Stimulated activated CD4-positive, alpha-beta T cell treated with anti-CD3 and anti-CD28 coated beads, Interleukin-1b, Interleukin-23, amount 100 ng/mL, for 1 hour (primary cell): Measurements from ENCODE around the gene LTBP1.
"Not testable (repeated sequence)": the region's sequence is repeated elsewhere in the genome, so short reads cannot be mapped to it uniquely, and the experiment has no call there.

ENCODE experiments used
- DNase-seq, 2 donors: peaks; one replicate each; pipeline ENCODE4 v3.0.0-alpha.2; 2020; ENCODE audit warnings: low read depth in 2 of 2

The LTBP1 gene

DNA sequence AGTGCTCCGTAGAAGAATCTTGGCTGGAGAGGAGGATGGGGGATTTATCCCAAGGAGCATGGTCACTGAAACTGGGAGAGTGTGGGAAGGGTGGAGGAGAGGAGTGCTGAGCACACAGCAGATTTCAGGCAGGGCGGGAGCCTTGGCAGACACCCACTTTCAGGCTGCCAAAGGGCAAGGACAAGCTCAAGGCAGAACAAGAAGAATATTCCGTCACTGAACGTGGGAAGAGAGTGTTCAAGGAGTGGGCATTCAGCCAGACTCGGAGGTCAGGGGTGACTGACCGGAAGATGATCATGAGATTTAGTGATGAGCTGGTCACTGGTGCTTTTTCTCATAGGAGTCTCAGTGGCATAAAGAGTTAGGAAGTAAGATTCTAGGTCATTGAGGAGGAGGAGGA lies 393.5 kb downstream of the LTBP1 start:
- no peak for DNase-seq

DNA sequence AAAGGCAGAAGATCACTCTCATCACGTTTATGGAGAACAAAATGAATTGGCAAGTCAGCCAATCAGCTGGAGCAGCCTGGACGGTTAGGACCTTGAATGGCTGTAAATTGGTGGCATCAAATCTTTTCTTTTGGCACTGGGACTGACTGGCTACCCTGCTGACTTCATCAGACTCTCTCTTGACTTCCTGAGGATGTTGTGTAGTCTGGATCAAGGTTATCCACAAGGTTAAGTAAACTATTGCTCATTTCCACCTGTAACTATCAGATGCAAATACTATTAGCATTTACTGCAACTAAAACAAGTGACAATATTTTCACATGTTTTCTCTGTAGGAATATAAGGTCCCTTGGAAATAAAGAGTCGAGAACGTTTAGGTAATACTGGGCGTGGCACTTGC lies 395.4 kb downstream of the LTBP1 start:
- no peak for DNase-seq

DNA sequence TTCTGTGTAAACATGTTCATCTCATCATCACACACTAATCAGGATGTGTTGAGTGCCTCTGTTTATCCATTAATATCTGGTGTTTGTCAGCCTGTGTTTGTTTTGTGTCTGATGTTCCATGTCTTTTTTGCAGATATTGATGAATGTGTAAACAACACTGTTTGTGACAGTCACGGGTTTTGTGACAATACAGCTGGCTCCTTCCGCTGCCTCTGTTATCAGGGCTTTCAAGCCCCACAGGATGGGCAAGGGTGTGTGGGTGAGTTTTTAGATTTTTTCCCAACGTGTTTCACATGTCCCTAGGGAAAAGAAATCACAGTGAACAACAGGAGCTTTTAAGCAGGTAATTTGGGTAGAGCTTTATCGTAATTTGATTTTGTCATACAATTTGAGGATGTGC lies 396.0 kb downstream of the LTBP1 start:
- DNase-seq: no peak

DNA sequence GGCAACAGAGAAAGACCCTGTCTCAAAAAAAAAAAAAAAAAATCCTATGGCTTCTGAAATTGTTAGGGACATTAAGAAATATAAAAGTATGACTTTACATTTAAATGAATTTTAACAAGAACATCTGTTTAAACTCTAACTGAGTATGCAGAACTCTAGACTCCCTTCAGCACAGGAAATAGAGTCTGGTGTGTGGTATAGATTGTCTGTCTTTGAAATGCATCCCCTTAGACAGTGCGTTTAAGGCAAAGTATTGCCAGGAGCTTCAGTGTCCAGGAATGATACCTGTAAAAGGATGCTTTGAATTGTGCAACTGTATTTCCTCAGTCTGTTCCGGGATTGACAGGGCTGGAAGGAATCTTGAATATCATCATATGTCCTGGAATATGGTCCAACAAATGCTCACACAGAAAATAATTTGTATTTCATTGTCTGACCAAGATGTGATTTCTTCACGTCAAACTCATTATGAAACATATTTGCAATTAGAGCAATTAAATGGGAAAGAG lies 396.7 kb downstream of the LTBP1 start:
- no peak for DNase-seq

DNA sequence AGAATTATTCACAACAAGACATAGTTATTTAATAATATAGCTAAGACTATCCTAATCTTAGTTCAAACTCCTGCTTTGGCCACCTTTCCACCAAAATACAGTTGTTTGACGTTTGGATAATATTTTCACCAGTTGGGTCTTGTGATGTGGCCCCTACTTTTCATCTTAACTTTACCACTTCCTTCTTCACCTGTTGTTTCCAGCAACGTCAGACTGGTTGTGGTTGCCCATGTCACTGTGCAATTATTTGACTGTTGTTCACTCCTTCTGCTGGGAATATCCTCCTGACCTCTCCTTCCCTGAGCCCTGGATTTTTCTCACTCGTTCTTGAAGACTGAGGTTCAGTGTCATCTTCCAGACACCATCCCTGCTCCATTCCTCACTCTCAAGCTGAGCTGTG lies 397.5 kb downstream of the LTBP1 start:
- DNase-seq: no peak

DNA sequence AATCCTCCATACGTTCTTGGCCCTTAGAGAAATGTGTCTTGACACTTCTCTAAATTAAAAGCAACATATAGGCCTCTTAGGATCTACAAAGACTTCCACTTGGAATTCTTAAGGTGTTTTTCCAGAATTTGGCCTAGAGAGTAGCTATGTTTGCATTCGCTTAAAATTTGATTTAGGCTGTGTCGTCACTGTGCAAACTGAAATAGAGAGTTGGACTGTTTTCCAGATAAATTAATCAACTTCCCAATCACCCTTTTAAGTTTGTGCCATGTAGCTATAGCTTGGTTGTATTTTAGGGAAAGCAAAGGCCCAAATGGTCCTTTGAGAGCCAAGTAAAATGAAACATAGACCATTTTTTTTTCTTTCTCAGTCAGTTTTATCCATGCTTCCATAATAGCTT lies 401.1 kb downstream of the LTBP1 start:
- DNase-seq: no peak

DNA sequence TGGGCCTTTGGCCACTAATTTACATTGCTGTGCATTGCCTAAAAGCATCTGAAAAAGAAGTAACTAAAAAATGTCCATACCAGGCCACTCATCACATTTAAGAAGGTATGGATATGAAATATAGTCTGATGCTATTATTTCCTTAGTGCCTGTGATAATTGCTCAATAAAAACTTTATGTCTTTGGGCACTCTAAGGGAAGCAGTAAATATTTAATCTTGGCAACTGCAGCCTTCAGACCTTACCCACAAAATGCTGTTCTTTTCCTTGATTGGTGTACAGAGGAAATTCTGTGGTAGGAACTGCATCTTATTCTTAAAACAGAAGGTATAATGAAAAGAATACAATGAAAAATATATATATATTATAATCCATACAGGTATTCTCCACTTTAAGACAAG lies 403.9 kb downstream of the LTBP1 start:
- no peak for DNase-seq

DNA sequence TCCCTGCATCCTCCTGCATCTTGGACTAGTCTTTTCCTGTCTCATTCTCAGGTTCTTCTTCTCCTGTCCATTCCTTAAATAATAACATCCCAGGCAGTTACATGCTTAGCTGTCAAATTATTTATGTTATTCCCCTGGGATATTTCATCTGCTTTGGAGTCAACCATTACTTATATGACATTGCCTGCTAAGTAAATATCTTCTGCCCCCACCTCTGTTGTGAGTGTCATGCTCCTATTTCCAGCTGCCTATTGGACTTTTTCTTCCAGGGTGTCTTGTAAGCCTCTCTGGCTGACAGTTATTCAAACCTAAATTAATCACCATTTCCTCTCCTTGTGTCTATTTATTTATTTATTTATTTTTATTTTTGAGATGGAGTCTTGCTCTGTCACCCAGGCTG lies 405.0 kb downstream of the LTBP1 start:
- DNase-seq: no peak

DNA sequence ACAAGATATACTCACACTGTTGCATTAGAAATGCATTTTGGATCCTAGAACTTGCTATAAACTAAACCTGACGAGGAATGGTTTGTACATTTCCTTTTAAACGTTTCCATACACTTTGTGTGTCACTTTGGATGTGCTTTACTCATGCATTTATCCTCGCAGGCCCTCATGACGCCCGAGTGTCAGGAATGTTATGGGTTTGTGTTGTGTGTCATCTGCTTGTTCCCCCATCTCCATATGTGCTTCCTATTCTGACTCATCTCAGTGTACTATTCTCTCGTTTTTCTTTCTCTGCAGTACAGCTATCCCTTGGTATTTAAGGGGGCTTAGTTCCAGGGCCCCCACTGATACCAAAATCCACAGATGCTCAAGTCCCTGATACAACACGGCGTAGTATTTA lies 408.2 kb downstream of the LTBP1 start:
- no peak for DNase-seq

DNA sequence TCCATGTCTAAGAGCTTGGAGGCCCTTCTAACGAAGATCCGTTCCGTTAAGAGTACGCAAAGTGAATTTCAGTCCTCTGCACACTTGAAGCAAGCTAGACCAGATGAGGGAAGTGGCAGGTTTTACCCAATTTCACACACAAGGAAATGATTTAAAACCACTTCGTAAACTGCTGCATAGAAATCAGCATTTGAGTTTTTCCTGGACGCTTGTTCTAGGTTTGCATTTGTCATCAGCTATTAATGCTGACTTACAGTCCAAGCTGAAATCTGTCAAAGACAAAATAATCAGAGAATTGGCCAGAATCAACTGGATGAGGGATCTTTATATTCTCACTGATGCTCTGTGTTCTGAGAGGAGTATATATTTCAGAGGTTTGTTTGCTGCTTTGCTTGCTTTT lies 412.1 kb downstream of the LTBP1 start:
- DNase-seq: no peak

DNA sequence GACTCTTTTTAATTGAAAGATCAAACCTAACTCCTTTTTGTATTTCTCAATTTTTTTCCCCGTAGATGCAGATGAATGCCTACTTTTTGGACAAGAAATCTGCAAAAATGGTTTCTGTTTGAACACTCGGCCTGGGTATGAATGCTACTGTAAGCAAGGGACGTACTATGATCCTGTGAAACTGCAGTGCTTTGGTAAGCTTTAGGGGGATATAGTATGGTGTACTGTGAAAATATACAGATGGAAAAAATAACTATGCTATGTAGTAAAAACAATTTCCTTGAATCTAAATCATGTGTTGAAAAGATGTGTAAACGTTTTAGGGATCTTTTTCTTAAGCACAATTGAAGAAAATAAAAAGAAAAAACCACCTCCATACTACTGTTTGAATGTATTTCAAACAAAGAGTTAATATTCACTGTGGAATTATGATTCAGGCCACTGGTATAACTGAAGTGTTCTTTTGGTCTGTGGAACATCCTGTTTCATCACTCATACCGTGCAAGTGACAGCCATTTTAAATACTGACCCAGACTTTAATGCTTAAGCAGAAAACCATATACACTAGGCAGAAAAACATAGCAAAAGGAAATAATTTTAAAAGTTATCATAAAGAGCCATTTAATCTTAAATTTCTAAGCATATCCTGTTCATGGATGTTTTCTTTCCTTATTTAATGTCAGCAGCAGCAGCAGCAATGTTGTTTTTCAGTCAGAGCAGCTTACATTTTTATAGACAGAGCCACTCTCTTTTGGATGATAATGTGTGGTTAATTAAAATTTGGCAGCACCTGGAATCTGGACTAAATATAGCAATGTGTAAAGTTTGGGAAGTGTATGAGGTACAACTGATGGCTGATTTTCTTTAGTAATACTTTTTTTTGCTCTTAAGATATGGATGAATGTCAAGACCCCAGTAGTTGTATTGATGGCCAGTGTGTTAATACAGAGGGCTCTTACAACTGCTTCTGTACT lies 416.9 kb downstream of the LTBP1 start:
- no peak for DNase-seq

DNA sequence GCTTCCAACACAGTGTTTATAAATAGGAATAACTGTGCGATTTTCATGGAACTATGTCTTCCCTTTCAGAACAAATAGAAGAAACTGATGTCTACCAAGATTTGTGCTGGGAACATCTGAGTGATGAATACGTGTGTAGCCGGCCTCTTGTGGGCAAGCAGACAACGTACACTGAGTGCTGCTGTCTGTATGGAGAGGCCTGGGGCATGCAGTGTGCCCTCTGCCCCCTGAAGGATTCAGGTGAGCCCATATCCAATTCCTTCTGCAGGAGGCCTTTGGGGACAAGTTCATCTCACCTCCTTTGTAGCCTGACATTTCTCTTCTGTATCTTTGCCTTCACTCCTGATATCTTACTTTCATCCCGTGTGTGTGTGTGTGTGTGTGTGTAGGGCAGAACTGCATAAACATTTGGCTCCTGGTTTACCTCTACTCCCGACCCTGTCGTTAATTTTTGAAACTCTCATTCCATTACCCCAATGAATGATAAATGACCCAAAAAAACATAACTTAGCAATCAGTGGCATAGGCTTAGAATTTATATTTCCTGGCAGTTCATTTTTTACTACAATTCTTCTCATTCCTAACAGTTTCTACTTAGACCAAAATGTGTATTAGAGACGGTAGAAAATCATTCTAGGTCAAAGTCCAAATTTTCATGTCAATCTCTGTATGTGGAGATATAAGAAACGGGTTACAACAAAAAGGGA lies 418.7 kb downstream of the LTBP1 start:
- no peak for DNase-seq

DNA sequence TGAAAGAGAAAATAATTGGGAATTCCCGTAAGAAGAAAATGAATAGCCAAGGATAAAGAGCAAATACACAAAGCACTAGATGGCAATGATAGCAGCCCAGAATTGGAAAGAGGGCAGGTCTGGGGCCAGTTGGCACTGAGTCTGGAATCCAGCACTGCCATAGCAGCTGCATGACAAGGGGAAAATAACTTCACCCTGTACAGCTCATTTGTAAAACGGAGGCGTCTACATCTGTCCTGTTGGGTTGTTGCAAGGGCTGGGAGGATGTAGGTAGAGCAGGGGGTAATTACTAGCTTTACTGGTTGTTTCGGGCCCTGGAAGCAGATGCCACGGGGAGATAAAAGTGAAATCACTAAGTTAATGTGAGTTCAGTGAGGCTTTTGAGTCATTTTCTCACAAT lies 419.7 kb downstream of the LTBP1 start:
- DNase-seq: no peak

DNA sequence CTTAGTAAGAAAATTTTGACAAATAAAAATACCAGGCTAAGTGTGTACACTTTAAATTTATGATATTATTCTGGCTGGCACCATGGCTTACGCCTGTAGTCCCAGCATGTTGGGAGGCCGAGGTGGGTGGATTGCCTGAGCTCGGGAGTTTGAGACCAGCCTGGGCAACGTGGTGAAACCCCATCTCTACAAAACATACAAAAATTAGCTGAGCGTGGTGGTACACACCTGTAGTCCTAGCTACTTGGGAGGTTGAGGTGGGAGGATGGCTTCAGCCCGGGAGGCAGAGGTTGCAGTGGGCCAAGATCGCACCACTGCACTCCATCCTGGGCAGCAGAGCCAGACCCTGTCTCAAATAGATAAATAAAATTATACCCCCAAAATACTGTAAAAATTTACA lies 421.8 kb downstream of the LTBP1 start:
- DNase-seq: not testable (repeated sequence)

DNA sequence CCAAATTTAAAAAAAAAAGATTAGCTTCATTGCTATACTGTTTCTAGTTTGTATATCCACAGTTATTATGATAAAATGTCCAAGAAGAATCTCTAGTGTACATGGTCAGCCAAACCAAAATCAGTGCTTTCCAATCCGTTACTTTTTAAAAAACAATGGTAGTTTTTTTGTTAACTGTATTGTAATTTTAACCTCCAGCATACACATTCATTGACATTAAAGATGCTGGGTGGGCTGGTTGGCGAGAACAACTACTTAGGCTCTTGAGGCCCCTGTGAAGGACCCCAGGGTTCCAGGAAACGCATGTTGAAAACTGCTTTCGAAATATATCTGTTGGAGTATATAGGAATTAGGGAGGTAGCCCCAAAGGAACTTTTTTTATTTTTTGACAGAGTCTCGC lies 422.4 kb downstream of the LTBP1 start:
- DNase-seq: no peak

DNA sequence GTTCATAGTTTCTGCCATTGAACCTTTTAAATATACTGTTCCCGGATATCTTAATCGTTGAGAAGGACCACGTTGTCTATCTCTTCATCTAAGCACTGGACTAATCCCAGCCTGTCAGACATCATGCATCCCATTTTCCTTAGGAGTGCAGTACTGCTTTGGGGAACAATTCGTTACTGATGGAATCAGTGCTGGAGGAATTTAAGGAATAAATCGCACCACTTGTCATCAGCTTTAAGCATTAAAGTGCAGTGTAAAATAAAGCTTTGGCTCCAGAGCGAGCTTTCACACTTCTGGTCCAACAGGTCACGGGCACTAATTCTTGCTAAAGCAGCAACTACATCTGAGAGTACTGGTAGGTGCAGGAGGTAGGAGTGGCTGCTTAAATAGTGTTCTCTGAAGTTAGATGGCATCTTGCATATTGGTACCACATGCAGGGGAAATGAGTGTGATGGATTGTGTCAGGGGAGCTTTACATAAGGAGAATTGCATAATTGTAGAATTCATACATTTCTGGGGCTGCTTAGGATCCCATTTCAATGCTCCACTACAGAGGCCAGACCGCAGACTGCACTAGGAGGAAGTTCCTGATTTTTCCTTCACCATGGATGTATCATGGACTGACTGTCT lies 424.0 kb downstream of the LTBP1 start:
- DNase-seq: no peak

DNA sequence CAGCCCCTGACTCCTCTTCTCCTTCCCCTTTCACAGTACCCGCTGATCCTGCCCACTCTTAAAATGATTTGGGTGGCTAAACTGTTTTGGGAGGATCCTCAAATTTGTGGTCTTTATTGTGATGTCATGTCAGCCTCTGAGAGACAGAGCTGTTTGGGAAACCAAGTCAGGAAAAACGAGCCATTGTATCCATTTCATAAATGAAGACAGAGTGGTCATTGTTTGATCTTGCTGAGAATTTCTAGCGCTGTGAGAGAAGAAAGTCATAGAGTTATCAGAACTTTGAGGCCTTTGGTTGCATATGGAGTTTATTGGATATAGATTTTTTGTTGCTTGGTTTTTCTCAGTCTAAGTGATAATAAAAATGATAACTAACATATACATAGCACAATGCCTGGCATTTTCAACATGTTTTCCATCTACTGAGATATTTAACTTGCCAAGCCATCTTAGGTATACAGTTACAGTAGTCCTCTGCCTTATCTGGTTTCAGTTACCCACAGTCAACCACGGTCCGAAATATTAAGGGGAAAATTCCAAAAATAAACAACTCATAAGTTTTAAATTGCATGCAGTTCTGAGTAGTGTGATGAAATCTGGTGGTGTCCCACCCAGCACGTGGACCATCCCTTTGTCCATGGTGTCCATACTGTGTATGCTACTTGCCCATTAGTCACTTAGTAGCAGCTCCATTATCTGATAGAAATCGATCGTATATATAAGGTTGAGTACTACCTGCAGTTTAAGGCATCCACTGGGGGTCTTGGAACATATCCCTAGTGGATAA lies 424.7 kb downstream of the LTBP1 start:
- DNase-seq: no peak

DNA sequence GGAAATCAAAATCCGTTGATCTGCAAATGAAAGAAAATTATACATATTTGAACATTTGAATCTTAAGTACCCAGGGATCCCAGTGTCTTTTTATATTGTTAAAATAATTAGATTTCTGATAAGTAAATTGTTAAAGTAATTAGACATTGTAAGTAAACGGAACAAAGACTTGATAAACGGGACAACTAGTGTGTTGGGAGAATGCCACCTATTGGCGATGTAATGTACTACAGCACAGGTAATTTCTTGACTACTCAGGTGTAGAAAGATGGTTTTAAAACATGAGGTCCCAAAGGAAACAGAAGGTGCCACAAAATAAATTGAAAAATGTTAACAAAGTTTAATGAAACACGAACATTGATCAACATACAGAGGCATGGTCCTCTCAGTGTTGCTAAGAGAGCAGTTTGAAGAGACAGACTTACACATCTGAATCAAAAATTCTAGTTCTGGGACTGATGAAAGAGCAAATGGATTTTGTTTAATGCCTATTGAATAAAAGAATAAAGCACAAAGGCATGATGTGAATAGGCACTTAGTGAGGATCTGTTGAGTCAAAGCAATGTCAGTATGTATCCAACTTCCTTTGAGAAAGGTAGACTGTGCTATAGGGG lies 426.3 kb downstream of the LTBP1 start:
- DNase-seq: no peak

DNA sequence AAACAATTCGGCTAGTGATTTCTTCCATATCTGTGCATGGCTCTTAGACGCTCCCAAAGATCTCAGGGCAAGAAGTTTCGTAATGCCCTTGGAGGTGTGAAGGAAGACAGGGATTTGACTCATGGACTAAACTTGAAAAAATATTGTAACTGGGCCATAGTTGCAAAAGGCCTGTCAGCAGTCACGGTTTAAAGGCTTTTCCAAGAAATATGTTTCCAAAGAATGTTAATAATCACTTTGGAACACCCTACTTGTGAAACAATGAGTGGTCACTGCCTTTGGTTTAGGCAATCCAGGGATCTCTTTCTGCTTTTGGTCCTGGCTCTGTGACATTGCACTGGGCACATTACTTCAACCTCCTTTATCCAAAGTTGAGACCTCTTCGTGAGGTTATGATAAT lies 427.2 kb downstream of the LTBP1 start:
- DNase-seq: no peak

DNA sequence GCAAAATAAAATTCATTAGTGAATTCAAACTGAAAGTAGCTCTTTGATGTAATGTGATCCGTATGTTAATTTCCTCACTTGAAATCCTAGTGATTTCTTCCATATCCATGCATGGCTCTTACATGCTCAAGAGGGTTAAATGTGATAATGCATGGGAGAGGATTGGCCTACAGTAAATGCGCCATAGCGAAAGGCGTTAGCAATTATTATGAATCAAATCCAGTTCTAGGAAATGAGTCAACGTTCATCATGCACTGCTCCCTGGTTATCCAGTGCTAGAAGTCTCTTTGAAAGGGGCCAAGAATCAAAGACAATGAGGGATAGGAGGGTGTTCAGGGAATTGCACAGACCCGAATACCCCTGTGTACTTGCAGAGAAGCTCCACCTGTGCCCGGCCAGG lies 428.3 kb downstream of the LTBP1 start:
- DNase-seq: no peak

DNA sequence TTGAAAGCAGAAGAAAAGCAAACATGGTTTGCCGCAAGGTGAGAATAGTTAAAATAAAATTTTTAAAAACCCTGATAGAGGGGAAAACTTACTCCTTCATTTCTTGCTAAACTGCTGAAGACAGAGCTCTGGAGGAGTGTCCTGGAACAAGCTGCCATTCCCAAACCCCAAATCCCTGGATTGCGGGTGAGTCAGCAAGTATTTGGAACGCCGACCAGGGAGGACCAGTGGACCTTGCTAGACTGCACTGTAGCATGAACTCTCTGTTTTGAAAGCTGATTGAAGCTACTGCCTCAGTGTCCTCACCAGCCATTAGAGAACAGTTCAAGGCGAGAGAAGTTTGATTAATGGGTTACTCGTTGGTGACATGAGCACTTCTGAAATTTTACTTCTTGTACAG lies 430.3 kb downstream of the LTBP1 start:
- DNase-seq: no peak
